Raji (cell line): ENCODE results near the gene CRNN.

Source experiments
- POLR2A ChIP-seq: IDR thresholded peaks from 2 replicates; pipeline ENCODE4 v1.6.1; 2011; ENCODE audit warnings: low read depth, low read length, control low read depth; ENCODE audit not compliant: insufficient read depth

CRNN gene

GRCh38 chr1:152441756-152442155, 27.7 kb upstream of the CRNN start:
- TF ChIP-seq POLR2A, result no peak

- TF ChIP-seq POLR2A, result no peak
These were observed 26.8 kb upstream of the CRNN start for GRCh38 chr1:152440635-152441471.

DNA sequence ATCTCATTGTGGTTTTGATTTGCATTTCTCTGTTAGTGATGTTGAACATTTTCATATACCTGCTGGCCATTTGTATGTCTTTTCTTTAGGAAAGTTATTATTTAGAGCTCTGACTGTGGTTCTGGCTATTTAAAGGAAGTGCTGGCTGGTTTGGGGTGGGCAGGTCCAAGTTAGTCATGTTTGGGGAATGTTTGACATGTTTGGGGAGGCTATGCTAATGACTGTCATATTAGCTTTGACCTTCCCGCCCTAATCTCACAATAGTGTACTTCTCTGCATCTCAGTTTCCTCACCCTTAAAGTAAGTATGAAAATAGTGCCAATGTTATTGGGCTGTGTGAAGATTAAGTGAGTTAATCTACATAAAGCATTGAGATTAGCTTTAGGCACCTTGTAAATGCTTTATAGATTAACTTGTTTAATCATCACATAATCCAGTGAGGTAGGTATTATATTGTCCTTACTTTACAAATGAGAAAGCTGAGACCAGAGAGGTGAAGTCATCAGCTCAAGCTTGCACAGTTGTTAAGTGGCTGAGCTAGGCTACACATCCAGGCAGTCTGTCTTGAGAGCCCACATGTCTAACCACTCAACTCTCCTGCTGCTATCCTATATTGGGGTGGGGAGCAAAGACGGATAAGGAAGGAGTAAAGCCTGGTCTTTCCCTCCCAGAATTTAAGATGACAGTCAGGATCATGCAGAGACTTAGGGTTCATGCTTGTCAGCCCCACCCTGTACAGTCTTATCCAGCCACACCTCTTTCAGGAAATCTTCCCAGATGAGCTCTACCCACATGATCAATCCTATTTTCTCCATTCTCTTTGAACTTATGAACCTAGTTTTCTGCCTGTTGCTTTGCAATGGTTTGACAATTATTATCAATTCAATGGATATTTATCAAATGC, 22.8 kb upstream of the CRNN start:
- no peak for TF ChIP-seq POLR2A

DNA sequence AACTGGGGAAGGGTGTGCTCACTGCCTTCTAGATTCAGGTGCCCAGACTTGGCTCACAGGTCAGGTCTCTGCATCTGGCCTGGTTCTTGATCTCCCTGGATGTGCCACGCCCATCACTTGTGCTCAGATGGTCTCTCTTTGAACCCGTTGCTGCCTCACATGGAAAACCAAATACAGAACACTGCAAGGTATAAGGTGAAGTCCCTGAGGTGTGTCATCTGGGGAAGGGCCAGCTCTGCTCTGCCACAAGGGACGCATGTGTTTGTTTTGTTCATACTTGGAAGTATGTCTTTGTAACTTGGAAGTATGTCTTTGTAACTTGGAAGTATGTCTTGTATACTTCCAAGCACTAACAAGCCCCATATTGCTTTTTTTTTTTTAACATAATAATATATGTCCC, 13.4 kb upstream of the CRNN start:
- TF ChIP-seq POLR2A, result no peak

GRCh38 chr1:152426731-152427130, 12.7 kb upstream of the CRNN start:
- TF ChIP-seq POLR2A, result no peak

GRCh38 chr1:152419917-152420316, 5.9 kb upstream of the CRNN start:
- TF ChIP-seq POLR2A, result no peak

GRCh38 chr1:152415454-152416227, 1.6 kb upstream of the CRNN start:
- TF ChIP-seq POLR2A, result no peak

GRCh38 chr1:152412756-152413155, 1.3 kb downstream of the CRNN start:
- TF ChIP-seq POLR2A, result no peak

DNA sequence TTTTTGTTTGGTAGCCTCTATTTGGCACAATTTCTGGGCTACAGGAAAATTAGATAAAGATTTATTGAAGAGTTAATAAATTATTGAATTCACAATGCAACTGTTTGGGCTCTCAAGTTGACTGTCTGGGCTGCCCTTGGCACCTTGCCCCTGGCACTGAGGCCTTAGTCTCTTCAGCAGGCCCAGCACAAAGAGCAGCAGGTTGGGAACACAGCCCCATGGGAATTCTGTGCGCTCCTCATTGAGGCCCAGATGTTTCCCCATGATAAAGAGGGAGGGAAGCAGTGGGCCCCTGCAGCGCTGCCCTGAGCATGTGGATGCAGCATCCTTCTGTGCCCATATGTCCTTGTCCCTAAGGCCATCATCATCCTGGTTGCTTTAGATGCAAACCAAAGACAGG, 2.9 kb downstream of the CRNN start:
- no peak for TF ChIP-seq POLR2A

GRCh38 chr1:152410599-152410998, 3.5 kb downstream of the CRNN start:
- no peak for TF ChIP-seq POLR2A

- TF ChIP-seq POLR2A, result no peak
These were observed 4.0 kb downstream of the CRNN start for GRCh38 chr1:152410028-152410427.

DNA sequence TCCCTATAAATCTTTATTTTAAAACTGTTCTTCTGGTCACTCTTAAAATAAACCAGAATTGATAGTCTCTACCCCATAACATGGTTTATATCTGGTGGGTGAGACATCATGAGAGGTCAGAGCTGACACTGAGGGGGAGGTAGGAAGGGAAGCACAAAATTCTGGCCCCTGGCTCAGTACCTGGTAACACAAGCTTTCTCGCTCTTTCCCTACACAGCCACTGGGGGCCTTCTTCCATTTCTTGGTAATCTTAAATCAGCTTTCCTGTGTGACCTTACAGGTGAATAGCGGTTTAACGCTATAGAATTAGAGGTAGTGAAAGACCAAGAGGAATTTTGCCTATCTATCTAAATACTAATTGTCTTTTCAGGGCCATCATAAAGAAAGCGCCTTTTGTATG, 5.4 kb downstream of the CRNN start:
- no peak for TF ChIP-seq POLR2A

- no peak for TF ChIP-seq POLR2A
These were observed 15.0 kb downstream of the CRNN start for GRCh38 chr1:152398812-152399698.

- TF ChIP-seq POLR2A, result no peak
These were observed 16.6 kb downstream of the CRNN start for GRCh38 chr1:152397474-152397873.
